HG02870 (cell line): ENCODE results near the gene GK.
"Not testable (repeated sequence)": the region's sequence is repeated elsewhere in the genome, so short reads cannot be mapped to it uniquely, and the experiment has no call there.

Source experiments
- ATAC-seq: cut with Tn5 transposase; IDR thresholded peaks from one replicate; pipeline ENCODE4 v1.9.1; 2021; ENCODE audit warnings: mild to moderate bottlenecking, moderate library complexity; ENCODE audit not compliant: unreplicated experiment

Gene GK

DNA sequence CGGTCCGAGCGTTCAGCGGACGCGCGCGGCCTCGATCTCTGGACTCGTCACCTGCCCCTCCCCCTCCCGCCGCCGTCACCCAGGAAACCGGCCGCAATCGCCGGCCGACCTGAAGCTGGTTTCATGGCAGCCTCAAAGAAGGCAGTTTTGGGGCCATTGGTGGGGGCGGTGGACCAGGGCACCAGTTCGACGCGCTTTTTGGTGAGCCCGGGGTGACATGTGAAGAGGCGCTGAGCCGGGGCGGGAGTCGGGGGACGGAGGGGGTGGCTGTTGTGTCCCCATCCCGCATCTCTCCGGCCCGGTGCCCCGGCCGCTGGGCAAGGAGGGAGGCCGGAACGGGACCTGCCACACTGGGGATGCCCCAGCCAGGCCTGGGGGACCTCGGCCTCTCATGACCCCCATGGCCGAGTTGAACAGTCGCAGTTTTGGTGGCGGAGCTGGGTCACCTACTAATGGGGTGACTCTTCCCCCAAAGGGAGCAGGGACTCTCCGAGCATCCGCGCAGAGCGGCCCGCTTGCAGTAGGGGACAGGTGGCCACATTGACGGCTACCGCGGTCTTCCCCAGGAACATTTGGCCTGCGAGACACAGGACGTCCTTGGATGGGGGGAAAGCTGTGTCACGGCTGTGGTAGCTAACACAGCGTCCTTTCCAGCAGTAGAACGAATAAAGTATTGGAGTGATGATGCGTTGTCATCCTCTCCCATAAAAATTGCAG lies at the start of gene GK:
Gene GK (plus strand): TSS at position 9 of the 717 bp plus-strand sequence. CDS start 115 bp downstream, at position 124.
- peak; percentile 3 for ATAC-seq

DNA sequence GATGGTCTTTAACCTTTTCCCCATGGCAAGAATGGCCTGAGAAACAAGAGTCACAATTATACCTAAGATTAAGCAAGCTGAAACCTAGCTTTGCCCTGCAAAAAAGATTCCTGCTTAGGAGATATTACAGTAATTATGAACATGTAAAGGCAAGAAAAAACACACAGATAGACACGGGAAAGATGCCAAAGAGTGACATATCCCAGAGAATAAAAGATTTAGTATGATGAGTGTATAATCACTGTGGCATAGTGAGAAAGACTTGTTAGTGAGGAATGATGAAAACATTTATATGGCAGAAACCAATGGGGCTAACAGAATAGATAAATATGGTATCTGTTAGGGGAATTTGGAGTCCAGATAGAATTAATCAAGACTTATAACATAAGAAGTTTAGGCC lies 46.1 kb upstream of the GK start:
- no peak for ATAC-seq

- no peak for ATAC-seq
These were observed 43.2 kb upstream of the GK start for GRCh38 chrX:30610026-30610425.

GRCh38 chrX:30612250-30612655 lies 41.0 kb upstream of the GK start:
- ATAC-seq: no peak

DNA sequence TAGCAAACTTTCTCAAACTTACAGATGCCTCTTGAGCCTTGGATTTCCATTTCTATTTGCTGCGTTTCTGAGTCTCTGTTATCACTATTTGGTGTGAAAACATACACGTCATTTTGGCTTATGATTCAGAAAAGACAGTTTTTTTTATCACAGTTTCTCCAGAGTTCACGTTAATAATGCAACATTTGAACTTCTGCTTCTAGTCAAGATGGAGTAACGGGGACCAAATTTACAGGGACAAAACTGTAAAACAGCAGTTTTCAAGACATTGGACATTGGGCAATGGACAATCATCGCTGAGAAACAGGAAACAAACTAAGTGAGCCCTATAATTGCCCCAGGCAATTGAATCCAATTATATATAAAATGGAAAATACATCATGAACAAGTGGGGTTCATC lies 39.5 kb upstream of the GK start:
- ATAC-seq: no peak

GRCh38 chrX:30615229-30615628 lies 38.0 kb upstream of the GK start:
- peak; percentile 82 for ATAC-seq

DNA sequence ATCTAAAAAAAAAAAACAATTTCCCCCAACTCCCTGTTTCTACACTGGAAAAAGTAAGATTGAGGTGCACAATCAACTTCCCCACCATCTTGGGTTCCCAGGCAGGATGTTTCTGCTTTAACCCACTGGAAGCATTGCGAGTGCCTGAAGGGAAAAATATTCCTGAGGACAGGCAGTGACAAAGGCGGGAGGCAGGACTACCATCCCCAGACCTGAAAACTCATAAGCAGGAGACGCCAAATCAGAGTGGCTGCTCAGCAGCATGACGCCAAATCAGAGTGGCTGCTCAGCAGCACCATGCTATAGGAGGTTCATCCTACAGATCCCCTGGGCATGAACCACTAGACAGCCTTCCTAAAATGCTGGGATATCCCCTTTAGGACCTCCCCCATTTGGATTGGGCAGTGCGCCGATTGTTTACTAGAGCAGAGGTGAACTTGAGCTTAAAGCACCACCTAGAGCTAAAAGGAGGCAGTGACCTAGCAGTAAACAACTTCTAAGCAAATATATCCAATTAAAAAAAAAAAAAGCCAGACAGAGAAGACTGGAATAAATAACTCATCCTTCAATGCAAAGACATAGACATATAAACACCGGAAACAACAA lies 35.0 kb upstream of the GK start:
- ATAC-seq: no peak

- no peak for ATAC-seq
These were observed 33.1 kb upstream of the GK start for GRCh38 chrX:30620125-30620524.

DNA sequence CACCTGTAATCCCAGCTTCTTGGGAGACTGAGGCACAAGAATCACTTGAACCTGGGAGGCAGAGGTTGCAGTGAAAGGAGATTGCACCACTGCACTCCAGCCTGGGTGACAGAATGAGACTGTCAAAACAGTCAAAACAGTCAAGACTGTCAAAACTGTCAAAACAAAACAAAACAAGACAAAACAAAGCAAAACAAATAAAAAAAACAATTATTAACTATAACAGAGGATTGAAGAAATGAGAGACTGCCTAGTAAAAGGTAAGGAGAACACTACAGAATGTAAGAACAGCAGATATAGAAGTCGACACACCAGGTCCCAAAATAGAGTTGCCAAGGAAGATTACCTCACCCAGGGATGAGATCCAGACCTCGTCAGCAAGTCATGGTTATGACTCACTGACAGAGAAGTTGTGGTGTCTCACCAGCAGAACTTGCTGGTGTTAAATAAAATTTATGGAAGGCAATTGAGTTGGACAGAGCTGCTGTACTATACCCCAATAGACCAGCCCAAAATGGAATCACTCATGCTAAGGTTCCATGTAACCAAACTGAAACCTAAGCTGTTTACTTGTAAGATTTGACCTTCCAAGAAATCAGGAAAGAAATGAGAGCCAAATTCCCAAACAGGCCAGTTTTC lies 32.1 kb upstream of the GK start:
- no peak for ATAC-seq

DNA sequence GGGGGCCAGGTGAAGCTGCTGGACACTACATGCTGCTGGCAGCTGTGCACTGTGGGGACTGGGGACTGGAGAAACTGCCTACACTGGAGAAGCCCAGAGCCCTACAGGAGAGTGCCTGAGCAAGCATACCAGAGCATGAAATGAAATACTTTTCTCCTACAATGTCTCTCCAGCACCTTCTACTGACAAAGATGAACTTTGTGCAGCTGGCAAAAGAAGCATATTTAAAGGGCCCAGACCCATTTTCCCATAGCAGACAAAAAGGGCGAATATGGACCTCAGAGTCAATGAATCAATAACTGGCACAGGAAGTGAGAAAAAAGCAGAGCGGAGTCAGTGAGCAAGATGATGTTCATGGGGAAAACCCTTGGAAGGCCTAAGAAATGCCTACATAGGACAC lies 30.9 kb upstream of the GK start:
- no peak for ATAC-seq

DNA sequence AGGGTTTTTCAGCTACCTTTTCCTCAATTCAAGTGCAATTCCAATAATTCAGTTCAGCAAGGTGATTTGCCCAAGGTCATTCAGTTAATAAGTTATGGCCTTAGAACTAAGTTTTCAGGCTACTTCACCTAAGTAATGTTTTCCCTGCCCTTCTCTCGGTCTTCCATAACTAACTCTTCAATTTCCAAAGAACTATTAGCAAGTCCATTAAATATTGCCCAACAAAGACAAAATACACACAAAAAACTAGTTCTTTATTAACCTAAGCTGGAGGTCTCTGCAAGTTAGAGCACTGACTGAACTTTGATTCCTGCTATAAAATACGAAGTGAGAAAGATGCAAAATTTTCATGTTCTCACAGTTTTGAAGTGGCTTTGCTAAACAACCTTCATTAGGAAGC lies 26.8 kb upstream of the GK start:
- ATAC-seq: no peak

DNA sequence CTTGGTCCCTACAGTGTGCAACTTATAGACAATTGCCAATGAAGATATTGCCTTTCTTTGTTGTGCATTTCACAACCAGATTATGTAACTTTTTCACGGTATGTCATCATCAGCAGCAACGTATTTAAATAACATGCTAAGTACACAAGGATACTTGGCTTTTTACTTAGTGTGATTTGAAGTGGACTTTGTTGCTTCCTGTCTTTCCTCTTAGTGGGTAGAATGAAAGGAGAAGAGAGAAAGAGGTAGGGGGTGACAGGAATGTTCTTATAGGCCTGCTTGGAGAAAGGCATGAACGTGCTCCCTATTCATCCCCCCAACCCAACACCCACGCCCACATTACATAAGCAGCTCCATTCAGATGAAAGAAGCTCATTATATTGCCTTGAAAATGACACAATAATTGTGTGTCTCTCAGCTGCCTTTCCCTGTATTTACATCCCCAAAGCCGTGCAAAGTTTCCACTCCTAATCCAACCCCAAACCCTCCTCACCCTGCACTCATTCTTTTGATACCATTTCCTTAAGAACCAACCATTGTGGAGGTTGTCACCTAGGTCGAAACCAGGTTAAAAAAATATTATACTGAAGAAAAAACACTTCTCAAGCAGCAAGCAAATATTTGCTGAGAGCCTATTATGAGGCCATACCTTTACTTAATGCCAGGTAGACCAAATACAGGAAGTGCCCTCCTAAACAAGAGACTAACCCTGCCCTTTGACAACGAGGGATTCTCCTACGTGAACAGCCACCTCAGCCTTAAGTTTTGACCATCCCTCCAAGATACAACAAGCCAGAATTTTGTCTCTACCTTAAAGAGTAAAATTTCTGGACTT lies 25.2 kb upstream of the GK start:
- no peak for ATAC-seq

DNA sequence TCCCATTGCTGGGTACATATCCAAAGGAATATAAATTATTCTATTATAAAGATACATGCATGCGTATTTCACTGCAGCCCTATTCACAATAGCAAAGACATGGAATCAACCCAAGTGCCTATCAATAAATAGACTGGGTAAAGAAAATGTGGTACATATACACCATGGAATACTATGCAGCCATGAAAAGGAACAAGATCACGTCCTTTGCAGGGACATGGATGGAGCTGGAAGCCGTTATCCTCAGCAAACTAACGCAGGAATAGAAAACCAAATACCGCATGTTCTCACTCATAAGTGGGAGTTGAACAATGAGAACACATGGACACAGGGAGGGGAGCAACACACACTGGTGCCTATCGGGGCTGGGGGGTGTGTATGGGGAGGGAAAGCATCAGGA lies 19.2 kb upstream of the GK start:
- not testable (repeated sequence) for ATAC-seq

DNA sequence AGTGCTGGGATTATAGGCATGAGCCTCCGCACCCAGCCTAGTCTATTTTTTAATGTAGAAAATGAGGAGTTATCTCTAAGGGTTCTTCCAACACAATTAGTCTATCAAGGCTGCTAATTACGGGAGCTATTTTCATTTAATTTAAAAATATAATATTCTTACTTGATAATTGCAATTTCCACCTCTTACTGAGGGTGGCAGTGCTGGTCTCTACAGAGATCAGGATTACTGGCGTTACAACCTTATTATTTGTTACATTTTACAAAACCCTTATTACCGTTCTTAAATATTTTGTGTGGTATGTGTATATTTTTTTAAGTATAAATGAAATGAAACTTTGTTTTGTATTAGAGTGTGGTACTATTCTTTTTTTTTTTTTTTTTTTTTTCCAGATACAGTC lies 17.6 kb upstream of the GK start:
- no peak for ATAC-seq

DNA sequence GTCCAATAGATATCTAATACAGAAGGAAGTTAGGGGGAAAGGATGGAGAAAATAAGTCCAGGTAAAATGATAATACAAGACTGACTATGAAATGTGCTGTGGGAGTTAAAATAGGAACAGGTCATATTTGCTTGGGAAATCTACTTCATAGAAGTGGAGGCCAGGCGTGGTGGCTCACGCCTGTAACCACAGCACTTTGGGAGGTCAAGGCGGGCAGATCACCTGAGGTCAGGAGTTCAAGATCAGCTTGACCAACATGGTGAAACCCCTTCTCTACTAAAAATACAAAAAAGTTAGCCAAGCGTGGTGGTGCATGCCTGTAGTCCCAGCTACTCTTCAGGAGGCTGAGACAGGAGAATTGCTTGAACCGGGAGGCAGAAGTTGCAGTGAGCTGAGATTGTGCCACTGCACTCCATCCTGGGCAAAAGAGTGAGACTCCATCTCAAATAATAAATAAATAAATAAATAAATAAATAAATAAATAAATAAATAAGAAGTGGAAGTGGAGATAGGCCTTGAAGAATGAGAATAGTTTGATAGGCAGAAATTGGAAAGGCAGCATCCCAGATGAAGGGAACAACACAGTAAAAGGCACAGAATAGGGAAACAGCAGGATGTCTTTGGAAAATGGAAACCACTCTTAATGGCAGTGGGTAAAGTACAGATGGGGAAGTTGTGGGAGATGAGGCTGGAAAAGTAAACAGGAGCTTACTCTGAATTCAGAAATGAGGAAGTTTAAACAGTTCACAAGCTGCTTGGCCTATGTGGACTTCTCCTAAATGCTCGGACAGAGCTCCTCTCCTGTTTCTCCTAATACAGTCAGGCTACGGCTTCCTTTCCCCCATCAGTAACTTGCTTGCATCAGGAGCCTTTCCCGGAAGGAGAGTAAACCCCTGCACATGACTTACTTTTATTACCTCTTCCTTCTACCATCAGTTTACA lies 15.1 kb upstream of the GK start:
- ATAC-seq: no peak

DNA sequence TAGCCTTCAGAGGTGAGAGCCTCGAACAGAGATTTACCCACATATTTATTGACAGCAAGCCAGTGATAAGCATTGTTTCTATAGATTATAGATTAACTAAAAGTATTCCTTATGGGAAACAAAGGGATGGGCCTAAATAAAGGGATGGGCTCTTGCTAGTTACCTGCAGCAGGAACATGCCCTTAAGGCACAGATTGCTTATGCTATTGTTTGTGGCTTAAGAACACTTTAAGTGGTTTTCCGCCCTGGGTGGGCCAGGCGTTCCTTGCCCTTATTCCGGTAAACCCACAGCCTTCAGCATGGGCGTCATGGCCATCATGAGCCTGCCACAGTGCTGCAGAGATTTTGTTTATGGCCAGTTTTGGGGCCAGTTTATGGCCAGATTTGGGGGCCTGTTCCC lies 13.5 kb upstream of the GK start:
- not testable (repeated sequence) for ATAC-seq

DNA sequence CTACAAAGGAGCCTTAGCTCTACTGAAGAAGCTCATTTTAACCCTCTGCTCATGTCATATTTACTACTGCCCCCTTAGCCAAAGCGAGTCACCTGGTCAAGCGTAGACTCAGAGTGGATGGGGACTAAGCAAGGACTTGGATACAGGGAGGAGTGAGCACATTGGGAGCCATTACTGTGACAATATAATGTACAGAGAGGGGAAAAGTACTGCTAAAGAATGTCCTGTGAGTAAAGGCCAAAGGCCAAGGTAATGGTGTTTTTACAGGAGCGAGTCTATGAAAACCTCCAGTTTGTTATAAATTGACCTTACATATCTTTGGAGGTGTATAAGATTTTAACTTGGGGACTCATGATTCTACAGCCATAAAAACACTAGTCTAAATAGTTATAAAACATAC lies 10.6 kb upstream of the GK start:
- no peak for ATAC-seq

- no peak for ATAC-seq
These were observed 9.9 kb upstream of the GK start for GRCh38 chrX:30643313-30643821.

DNA sequence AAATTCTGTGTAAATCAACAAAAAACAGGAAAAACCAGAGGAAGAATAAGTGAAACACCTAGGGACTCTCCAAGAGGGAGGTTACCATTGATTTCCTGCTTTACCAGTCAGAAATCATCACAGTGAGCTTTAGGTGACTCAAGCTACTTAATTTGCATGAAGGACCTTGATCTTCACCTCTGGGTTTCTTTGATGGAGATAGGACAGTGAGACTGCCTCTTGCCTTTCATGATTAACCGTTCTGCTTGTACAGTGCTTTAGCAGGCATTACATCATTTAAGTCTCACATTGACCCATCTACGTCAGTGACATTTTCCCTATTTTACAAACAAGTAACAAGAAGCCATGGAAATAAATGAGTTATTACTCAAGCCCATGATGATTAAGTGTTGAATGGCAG lies 3.4 kb upstream of the GK start:
- ATAC-seq: peak; percentile 22
